ENCODE results near the gene CTRL.

Gene CTRL

DNA sequence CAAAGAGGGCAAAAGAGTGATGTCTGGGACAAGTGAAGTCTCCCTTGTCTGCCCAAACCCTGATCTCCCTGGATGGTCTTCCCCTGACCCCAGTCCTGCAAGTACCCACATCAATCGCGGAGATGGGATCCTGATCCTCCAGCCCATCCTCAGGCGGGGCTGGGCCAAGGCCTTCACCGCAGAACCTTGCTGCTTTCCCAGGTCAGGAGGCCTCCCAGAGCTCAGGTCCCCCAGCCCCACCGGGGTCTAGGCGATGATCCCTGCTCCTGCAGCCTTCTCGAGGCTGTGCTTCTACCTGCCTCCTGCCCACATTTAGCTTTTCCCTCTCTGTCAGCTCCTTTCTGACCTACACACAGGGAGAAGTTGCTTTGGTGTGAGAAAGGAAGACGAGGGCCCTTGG is 30.5 kb upstream of the CTRL start:
- no peak for DNase-seq

DNA sequence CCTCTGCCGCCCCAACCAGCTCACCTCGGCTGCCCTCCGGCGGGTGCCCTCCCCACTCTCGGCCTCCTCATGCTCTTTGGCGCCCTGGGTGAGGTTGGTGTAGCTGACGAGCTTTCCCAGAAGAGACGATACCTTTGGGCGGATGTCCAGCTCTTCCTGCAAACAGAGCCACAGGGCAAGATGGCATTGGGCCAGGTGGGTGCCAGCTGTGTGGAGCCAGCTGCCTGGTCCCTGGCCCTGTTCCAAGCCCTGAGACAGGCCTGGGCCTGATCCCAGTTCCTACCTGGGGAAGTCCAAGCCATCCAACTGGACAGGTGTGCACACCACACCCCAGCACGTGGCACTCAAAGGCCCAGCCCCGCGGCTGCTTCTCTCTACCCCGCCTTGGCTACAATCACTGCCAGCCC is 29.9 kb upstream of the CTRL start:
- DNase-seq, result no peak

DNA sequence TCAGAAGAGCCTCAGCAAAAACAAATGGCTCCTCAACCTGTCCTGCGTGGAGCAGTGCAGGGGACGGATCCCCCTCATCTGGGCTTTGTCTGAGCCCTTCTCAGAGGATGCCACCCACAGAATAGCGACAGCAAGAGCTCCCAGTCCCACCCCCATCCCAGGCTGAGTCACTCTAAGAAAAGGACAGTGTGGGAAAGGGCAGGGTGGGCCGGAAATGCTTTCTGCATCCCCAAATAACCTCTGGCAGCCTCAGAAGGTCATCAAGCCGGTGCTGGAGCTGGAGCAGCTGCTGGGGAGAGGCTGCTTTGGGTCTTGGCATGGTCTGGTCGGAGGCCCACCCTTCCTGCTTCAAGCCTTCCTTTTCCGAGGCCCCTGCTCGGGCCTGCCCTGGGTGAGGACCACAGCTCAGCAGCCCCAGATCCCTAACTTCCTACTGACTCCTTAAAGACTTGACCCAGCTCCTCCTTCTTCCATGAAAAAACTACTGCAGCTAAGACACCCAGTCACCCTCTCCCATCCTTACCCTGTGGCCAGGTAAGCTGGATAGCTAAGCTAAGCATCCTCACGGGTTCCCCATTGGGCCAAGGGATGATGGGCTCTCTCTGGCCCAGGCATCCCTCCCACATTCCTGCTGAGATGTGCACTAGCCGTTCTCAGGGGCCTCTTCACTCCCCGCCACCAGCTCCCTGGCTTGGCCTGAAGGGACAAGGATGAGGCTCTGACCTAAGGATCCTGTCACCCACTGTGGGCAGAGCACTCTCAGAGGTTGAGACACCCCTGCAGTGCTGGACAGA is 28.1 kb upstream of the CTRL start:
- no peak for DNase-seq

DNA sequence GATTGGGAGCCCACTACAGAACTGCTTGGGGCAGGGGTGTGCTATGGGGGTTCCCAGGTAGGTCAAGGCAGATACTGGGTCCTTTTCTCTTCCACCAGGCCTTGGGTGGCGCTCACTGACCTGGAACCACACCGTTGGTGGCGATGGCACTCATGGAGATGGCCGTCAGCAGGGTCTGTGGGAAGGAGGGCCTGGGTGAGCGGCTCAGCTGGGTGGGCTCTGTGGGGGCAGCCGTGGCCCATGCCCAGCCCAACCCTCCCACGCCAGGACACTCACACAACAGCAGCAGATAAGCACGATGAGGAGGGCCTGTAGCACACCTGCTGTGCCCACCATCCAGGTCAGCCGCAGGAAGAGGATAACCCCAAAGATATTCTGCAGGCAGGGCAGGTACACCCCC is 26.0 kb upstream of the CTRL start:
- no peak for DNase-seq

DNA sequence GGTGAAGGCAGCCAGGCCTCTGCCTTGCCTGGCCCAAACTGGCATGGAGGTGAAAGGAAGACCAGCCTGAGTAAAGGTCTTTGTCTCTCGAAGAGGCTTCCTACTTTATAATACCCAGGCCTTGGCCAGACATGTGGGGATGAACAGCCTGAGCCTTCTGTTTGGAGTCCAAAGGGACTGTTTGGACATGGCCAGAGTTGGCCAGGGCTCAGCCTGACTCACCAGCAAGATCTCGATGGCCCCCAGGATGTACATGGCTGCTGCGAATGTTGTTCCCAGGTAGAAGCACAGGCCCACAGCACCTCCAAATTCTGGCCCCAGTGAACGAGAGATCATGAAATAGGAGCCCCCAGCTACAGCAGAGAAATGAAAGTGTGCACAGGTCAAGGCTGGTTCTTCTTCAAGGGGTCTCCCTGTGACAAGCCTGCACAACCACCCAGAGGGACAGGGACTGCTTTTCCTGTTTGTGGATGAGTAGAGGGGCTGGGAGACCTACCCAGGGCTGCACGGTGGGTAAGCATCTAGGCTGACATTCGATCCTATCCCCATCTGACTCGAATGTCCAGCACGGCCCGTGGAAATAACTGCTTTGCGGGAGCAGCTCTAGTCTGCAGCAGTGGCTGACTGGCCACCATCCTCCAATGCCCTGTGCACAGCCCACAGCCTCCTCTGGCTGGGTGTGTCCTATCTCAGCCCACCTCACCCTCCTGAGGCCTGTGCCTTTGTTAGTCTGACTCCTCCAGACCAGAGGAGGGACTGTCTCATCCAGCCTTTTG is 22.9 kb upstream of the CTRL start:
- DNase-seq, result no peak

DNA sequence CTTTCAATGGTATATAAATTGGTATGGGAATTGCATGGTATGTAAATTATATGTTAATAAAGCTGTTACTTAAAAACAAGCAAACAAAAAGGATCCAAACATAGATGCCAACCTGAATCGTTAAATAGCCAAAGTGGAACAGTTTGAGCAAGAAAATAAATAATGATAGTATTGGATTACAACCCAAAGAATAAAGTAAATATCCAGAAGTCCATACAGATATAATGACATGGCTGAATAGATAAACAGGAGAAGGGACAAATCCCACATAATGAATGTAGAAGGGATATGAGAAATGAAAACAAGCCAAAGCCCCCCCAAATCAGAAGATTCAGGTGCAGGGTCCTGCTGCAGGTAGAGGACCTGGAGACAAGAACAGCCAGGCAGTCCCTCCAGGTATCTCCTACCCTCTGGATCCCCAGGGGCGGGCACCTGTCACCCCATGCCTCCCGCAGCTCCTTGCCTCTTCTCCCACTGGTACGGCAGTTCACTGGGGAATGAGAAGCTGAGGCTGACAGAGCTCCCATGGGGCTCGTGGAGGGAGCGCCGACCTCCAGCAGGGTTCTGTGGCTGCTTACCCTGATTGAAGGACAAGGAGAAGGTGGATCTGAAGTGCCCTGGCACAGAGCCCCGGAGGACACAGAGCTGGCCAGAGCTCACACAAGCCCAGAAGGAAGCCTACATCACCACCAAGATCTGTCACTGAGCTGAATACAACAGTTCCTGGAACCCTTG is 22.1 kb upstream of the CTRL start:
- no peak for DNase-seq

DNA sequence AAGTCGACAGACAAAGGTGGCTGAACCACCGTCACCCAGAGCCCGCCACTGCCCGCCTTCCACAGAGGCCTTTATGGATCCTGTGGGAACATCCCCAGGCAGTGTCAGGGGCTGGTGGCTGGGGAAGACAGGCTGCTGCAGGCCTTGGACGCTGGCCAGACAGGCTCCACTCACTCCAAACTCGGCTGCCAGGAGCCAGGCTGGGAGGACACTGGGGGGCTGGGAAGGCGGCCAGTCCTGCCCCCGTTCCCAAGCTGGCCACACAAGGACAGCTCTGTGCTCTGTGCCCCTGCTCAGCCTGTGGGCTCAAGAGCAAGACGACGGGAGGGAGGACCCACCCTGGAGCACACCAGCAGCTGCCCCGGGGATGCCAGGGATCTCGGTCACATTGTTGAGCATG is 19.8 kb upstream of the CTRL start:
- DNase-seq, result peak in 1 of 2 experiments; percentile 32

DNA sequence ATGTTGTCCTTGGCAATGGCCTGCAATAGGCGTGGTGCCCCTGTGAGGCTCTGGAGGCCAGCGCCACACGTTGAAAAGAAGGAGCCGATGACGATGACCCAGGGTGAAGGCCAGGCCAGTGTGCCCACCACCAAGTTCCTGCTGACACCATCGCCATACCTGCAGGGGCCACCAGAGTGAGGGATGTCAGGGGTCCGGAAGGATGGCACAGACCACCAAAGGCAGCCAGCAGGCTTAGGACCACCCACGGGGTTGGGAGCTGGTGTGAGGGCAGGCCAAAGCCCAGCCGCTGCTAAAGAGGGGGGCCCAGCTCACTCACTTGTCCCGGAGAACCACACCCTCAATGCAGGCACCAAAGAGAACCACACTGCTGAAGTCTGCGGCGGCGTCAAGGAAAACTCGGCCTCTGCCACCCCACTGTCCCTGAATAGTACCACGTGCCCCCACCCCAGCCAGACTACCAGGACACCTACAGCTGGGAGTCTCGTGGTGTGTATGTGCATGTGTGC is 18.7 kb upstream of the CTRL start:
- DNase-seq, result no peak

DNA sequence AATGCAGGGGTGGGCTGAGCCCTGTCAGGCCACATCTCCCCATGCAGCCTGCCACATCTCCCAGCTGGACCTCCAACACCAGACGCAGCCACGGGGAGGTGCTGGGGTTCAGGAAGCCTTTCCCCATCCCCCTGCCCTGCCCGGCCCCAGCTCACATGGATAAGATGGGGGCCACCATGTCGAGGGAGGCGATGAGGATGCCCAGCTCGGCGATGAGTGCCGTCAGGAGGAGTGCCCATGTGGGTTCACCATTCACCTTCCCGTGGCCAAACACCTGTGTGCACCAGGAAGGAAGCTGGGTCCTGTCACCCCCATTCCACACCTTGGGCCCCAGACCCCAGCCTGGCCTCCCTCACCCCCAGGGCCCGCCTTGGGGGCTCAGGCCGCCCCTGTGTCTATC is 18.0 kb upstream of the CTRL start:
- no peak for DNase-seq

DNA sequence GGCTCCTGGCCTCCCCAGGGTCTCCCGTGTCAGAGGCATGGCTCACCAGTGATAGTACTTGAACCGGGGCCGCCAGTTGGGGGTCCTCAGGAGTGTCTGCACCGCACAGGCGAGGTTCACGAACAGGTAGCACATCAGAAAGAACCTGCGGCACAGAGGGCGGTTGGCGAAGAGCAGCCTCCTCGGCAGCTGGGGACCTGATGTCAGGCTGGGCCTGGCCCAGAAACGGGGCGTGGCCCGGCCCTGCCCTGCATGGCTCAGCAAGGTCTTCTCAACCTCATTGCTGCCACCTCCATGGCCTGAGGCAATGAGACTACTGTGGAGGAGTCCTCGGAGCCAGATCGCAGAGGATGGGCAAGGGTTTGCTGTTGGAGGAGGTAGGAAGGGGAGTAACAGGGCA is 16.4 kb upstream of the CTRL start:
- no peak for DNase-seq

DNA sequence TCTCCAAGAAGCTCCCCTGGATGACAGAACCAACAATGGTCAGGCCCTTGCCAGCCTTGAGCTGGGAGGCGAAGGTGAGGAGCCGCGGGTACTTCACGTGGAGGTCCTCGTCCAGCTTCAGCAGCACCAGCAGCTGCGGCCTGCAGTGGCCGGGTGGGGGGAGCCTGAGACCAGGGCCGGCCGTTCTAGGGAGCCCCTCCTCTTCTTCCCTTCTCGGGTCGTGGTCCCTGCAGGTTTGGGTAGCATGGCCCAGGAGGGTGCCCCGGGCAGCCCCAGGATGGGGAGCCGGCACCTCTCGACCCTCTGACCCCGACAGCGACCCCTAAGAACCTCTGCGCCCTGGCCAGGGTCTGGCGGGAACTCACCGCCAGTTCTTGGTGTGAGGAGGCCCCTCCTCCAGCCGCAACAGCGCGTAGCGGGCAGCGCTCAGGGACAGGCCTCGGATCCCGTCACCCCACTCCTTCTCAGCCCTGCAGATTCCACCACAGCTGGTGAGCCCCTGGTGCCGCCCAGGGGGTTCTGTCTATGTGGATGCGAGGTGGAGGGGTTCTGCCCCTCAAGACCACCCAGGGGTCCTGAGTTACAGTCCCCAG is 15.4 kb upstream of the CTRL start:
- no peak for DNase-seq

DNA sequence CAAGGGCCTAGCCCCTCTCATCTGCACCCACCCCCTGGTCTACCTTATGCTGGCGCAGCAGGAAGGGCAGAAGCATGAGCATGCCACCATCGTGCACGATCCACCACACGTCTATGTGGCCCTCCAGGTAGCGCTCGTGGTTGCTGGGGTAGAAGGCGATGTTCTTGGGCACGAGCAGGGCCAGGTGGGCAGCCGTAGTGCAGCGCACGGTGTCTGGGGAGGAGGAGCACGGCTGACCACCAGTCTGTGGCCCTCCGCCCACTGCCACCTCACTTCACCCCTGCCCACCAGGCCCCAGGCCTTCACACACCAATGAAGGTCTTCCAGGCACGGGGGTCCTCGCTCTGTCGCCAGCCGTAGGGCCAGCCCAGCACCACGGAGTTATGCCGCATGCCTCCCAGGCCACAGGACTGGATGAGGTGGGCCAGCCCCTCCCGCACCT is 14.5 kb upstream of the CTRL start:
- no peak for DNase-seq

DNA sequence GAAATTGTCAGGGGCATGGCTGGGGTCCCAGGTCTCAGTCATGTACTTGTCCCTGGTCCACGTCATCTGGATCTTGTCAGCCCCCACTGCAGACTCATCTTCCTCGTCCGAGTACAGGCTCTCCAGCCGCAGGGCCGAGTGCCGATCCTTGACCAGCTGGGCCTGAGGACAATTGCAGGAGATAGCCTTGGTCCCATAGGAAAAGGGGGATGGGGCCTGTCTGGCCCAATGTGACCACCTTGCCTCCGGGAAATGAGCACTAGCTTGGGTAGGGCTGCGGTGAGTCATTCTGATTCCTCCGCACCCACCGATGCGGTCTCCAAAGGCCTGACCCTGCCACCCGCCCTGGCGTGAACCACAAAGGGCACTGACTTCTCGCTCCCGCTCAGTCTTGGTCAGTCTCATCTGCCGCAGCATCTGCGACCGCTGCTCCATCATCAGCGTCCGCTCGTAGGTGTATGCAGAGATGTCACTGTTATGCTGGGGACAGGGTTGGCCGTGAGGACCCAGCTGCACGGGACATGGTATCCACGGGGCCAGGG is 13.8 kb upstream of the CTRL start:
- DNase-seq, result no peak

DNA sequence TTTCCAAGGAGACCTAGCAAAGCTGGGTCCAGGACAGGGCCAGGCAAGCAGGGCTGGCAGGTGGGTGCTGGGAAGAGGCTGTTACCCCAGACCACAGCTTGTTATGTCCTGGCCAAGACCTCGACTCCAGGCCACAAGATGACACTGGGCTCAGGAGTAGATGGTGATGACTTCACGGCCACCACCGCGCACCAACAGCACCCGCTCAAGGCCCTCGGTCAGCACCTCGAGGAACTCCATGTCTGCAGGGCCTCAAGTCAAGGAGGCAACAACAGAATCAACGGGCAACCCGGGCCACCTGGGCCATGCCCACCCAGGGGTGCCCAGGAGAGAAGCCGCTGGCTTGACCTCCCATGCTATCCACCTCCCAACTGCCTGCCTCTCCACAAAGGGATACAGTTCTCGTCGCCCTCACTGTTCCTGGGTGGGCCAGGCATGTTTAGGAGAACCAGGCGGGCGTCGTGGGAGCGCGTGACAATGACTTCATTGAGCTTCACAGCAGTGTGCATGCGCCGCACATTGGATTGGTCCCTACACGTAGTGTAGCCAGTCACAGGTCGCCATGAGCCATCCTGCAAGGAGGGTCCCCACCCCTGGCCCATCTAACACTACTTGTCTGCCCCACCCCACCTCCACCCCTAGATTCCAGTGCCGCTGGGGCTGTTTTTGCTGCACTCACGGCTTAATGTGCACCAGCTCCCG is 13.2 kb upstream of the CTRL start:
- no peak for DNase-seq

DNA sequence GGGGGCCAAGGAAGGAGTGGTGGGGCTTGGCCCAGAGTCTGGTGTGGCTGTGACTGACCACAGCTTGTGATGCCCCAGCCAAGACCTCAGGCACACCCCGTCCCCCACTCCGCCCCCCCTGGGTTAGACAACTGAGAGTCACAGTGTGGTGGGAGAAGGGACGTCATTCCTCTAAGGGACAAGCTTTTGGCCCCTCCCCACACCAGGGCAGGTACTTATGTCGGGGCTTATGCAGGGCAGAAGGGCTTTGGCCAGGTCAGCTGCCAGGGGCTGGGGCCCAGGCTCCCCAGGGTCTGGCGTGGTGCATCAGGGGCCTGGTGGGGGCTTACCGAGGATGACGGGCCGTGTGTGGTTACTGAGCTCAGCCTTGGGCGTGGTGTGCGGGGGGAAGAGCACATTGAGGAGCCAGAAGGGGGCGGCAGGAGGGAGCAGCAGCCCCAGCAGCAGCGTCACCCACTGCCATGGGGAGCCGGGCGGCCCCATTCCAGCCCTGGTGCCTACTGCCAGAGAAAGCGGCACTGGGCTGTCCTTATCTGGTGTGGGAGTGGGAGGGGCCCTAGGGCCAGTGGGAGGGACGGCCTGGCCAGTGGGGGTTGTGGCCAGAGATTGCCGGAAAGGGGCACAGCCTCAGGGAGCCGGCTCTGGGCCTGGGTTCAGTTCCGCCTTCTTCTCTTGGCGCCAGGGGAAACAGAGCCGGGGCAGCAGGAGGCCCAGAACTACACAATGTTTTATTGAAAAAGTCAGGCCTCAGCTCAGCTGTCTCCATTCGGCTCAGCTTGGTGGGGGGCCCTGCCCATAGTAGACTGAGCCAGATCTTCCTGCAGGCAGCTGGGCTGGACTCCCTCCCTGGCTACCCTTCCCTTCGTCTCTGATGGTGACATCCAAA is 12.2 kb upstream of the CTRL start, which contains the start of gene LCAT:
Gene LCAT, minus strand, starts transcription at position 502 of the 886 bp plus-strand sequence. Its CDS starts 19 bp downstream, at position 483.
- no peak for DNase-seq

DNA sequence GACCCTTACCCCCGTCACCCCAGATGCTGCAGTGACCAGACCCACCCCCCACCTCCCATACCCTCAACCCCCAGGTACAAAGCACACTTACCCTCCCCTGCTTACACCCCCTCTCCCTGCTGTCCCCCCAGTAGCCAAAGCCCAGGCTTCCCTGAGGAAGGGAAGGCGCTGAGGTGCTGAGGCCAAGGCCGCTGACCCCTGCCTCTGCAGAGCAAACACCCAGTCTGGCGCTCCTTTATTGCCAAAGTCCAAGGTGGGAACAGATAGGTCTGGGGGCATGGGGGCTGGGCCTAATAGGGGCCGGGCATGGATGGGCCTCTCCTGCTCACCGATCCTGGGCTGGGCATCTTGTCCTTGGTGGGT is 11.6 kb upstream of the CTRL start:
- DNase-seq, result no peak

DNA sequence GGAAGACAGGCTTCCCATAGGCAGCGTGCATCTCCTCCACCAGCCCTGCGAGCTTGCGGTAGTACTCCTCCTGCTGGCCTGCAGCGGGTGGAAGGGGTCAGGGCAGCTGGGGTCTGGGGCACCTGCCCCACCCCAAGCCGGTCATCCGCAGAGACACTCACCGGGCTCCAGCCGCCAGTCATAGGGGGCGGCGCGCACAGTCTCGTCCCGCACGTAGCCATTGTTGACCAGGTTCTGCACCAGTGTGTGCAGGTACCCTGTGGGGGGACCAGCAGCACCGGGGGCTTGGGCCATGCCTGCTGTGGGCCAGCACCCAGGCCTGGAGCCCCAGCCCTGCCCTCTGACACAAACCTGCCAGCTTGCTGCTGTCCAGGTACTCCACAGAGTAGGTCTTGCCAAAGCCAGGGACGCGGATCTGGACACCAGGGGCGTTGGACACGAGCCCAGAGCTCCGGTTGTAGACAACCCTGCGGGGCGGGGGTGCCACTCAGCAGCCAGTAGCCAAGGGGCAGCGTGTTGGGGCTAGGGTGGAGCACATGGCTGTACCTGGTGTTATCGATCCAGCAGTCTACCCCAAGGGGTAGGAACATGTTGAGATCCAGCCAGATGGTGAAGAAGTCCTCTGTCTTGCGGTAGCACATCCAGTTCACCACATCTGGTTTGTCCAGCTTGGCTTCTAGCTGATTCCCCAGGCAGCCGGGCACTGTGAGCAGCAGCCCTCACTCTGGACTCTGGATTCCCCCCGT is 11.0 kb upstream of the CTRL start:
- DNase-seq, result no peak

DNA sequence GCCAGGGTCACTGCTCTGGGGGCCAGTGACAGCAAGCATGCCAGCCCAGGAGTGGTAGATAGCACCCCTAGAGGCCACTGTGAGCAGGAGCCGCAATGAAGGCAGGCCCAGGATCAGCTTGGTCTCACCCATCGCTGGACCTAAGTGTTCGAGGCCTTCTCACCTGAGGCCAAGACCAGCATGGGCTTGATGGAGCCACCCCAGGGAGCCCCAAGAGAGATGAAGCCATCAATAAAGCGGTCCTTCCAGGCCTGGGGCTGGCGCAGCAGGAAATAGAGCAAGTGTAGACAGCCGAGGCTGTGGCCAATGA is 10.5 kb upstream of the CTRL start:
- DNase-seq, result no peak

DNA sequence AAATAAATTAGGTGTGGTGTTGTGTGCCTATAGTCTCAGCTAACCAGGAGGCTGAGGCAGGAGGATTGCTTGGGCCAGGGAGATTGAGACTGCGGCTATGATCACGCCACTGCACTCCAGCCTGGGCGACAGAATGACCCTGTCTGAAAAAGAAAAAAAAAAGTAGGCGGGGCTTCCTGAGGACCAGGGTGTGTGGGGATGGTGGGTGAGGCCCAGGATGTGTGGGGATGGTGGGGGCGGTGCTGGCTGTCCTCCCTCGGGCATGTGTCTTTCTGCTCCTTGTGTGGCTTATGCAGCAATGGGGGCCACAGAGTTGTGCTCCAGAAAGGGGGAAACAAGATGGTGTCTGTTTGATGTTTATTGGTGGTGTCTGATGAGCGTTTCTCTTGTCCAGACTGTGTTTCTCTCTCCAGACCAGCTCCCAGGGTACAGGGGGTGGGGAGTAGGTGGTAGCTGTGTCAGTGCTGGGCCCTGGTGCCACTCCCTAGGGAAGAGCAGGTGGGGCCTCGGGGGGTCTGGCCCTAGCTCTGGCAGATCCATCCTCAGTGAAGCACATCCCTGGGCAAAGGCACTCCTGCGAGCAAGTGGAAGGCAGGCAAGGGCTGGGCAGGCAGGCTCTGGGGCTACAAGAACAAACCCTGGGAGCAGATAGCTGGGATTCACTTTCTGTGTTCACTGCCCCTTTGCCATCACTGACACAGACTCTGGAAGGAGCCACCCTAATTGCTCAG is 10.0 kb upstream of the CTRL start:
- DNase-seq, result no peak
